ENCODE results near the gene VWA3B.
"Not testable (repeated sequence)": the region's sequence is repeated elsewhere in the genome, so short reads cannot be mapped to it uniquely, and the experiment has no call there.

The VWA3B gene, protein sequence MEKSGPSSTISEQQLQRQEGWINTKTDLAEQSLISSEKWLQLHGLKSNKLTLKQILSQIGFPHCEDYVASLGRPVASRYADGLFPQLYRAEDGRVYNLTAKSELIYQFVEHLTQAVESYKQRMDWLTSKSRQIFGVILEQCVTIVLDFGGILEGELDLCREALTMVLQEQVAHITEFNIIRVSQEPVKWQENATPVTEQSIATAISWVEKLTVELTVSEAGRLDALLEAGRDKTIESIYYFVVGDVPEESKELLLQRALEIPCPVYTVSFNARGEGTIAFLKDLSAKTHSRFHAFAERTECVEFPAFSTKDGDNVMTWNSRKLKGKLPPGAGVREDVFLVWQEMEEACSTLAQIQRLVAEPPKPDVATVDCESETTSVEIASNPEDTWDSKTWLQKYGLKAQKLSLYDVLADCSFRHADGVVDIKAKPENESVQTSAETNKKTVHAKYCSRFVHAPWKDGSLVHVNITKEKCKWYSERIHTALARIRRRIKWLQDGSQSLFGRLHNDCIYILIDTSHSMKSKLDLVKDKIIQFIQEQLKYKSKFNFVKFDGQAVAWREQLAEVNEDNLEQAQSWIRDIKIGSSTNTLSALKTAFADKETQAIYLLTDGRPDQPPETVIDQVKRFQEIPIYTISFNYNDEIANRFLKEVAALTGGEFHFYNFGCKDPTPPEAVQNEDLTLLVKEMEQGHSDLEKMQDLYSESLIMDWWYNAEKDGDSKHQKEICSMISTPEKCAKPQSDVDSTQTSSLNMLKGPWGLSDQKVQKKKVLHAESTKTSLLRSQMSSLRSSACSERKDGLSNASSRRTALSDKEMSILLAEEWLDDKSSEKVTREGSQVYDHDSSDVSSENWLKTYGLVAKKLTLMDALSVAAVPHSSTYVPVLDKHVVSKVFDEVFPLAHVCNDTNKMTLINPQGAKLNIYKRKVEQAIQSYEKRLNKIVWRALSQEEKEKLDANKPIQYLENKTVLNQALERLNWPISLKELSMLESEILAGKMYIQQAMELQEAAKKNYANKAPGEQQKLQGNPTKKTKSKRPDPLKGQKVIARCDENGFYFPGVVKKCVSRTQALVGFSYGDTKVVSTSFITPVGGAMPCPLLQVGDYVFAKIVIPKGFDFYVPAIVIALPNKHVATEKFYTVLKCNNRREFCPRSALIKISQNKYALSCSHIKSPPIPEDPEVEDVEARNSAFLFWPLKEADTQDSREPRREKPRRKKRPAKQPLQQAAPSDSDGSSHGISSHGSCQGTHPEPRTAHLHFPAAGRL (N-terminal part only)

DNA sequence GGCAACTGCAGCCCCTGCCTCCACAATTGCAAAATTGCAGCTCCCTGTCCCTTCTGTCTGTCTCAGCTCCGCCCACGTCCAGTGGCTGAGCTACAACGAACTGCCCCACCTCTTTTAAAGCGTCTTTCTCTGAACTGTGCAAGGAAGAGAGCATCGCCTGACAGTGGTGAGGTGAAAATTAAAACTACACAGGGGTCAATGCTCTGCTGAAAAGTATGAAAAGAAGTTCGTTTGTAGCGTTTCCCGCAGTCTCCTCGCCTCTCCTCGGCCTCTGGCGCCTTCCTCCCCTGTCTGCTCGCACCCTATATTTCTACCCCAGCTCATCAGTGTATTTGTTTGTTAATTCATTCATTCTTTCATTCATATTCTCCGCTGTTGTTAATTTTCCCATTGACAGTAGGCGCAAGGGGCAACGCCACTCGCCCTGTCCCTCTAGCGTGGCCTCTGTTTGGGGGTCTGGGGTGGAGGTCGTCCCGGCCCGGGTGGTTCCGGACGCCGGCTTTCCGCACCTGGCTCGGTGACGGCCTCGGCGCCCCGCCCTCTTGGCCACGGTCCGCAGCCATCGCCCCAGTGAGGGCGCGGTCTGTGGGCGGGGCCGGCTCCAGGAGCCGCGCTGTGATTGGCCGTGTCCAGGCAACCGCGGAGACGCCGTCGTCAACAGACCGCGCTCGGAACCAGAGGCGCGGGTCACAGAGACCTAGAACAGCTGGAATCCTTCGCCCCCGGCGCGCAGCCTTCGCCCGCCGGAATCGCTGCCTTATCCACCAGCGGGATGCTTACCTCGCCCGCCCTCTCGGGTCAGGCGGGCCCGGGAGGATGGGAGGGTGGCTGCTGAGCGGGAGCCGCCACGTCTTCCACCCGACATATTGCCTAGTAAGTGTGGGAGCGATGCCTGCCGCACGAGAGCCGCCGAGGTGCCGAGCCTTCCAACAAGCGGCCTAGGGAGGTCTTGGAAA lies at the start of gene VWA3B:
VWA3B (plus strand) TSS at position 677 of the 956 bp plus-strand sequence. CDS start 5,926 bp downstream, outside the sequence.
- DNase-seq (ENCODE audit: low read depth in 3 of 3, low spot score in 1 of 3), result peak in 1 of 3 donors; percentile 17

DNA sequence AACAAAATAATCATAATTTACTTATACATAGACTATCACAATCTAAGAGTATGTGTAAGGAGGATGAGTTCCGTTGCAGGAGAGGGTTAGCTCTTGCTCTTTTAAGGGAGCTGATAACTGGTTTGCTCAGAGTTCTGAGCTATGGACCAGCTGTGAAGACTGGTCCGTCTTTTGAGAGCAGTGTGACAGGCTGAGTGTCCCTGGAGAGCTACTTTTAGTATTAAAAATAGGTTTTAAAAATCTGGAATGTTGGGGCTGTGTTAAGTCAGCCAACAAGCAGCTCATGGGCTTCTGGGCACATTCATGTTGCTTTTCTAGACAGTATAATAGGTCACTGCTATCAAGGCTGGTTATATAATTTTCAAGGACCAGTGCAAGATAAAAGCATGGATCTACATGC lies 49.8 kb upstream of the VWA3B start:
- DNase-seq (ENCODE audit: low read depth in 3 of 3, low spot score in 1 of 3), result no peak

DNA sequence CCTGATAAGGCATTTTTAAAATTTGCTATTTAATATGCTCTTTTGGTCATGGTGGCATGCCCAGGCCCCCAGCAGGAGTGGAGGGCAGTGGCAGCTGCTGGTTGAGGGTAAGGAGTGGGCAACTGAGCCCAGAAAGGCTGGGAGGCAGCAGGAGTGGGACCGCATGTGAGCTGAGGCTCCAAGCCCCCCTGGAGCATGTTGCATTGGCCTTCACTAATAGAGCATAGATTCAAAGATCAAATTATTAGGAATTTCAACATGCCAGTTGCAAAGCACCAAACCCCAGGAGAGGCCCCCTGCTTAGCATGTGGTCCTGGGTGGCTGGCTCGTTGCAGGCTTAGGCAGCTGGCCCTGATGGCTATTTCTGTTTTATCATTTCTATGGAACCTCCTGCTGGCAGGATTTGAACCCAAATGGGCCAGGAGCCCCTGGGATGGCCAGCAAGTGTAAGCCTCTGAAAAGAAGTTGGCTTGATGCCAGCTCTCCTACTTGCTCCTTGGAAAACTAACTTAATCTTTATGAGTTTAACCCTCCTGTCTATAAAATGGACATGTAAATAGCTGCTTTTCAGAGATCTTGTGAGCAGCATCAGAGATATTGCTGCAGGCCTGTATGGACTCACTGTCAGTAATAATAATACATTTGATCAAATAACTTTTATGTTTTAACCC lies 49.2 kb upstream of the VWA3B start:
- no peak for DNase-seq (ENCODE audit: low read depth in 3 of 3, low spot score in 1 of 3)

DNA sequence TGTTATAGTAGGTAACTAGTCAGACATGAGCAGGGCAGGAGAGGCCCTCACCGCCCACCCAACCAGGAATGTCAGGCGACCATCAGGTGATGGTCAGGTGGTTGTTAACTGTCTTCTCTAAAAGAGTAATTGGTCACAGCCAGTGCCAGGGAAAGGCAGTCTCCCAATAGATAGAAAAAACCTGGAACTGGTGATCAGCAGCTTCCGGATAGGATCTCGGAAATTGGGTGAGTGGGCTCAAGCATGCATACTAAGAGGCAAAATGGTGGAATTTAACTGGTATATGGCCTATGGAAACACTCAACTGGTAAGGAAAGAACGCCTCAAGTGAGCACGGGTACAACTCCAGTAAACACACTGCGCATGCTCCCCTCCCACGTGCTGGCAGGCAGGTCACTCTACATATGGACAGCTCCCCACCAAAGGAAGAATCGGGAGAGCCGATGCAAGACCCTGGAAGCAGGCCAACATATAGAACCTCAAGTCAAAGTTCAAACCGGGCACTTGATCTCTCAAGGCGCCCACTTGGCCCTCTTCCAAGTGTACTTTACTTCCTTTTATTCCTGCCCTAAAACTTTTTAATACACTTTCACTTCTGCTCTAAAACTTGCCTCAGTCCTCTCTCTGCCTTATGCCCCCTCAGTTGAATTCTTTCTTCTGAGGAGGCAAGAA lies 47.7 kb upstream of the VWA3B start:
- no peak for DNase-seq (ENCODE audit: low read depth in 3 of 3, low spot score in 1 of 3)

DNA sequence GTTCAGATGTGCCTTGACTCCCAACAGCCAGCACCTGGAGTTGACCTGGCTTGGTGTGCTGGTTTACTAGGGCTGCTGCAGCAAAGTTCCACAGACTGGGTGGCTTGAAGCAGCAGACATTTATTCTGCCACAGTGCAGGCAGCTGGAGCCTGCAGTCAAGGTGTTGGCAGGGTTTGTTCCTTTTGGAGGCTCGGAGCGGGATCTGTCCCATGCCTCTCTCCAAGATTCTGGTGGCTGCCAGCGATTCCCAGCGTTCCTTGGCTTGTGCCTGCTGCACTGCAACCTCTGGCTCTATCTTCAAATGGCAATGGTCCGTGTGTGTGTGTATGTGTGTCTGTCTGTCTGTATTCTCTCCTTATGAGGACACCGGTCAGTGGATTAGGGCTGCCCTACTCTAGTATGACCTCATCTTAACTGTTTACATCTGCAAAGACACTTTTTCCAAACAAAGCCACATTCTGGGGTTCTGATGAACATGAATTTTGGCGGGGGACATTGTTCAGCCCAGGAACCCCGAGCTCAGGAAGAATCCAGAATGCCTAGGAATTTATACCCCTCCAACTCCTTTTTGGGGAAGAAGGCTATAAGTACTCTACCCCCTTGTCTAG lies 46.5 kb upstream of the VWA3B start:
- DNase-seq (ENCODE audit: low read depth in 3 of 3, low spot score in 1 of 3), result no peak

DNA sequence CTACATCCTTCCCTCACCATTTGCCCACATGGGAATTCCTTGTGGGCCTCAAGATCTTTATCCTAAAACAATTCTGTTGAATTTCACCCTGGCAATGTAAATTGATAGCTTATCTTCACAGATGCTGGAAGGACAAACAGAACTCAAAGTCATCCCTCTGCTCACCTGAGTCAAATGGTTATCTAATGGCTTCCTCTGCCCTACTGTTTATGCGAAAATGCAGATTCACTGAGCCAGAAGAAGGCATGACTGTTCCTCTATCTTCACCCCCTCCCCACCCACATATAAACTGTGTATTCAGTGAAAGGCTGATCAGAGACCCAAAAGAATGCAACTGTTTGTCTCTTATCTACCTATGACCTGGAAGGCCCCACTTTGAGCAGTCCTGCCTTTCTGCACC lies 43.9 kb upstream of the VWA3B start:
- DNase-seq (ENCODE audit: low read depth in 3 of 3, low spot score in 1 of 3), result no peak

DNA sequence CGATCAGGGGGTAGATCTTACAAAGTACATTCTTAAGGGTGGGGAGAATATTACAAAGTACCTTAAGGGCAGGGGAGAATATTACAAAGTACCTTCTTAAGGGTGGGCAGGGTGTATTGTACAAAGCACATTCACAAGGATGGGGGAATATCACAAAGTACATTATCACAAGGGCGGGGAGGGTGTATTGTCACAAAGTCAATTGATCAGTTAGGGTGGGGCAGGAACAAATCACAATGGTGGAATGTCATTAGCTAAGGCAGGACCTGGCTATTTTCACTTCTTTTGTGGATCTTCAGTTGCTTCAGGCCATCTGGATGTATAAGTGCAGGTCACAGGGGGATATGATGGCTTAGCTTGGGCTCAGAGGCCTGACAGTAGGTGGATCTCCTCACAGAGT lies 42.2 kb upstream of the VWA3B start:
- DNase-seq (ENCODE audit: low read depth in 3 of 3, low spot score in 1 of 3), result not testable (repeated sequence)

DNA sequence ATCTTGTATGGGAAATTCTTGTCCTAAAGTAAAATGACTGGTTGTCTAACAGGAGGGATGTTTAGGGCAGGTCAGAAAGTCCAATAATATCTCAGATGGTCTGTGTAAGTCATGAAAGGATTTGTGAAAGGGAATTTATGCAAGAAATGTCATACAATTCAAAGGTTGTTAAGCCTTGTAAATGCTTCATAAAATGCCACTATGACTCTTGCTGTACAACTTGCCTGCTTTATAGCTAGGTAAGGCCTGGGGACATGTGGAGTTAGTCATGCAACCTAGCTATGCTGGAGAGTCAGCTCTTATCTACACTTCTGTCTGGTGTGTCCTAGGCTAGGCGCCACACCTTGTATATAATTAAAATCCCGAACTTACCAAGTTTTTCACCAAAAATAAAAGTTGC lies 36.9 kb upstream of the VWA3B start:
- DNase-seq (ENCODE audit: low read depth in 3 of 3, low spot score in 1 of 3), result no peak

DNA sequence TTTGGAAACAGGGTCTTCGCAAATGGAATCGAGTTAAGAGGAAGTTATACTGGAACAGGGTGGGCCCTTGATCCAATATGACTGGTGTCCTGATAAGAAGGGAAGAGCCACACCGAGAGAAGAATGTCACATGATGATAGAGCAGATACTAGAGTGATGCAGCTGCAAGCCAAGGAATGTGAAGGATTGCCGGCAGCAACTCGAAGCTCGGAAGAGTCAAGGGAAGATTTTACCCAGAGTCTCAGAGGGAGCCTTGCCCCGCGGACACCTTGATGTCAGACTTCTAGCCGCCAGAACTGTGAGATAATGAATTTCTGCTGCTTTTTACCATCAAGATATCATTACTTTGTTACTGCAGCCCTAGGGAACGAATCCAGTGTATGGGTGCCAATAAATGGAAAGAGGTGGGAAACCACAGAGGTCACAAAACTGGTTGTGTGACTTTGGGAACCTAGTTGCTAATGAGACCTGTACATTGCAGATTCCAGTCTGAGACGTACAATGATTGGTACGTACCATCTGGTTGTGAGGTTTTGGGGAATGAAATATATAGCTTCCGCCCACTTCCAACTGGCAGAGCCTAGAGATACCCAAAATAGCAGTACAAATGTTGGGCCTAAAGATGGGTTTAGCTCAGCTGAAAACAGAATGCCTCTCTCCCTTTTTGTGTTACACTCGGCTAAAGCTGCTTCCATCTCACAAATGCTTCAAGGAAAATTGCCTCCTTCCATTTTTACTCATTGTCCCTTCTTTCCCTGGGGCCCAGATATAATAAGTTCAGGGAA lies 28.6 kb upstream of the VWA3B start:
- no peak for DNase-seq (ENCODE audit: low read depth in 3 of 3, low spot score in 1 of 3)

DNA sequence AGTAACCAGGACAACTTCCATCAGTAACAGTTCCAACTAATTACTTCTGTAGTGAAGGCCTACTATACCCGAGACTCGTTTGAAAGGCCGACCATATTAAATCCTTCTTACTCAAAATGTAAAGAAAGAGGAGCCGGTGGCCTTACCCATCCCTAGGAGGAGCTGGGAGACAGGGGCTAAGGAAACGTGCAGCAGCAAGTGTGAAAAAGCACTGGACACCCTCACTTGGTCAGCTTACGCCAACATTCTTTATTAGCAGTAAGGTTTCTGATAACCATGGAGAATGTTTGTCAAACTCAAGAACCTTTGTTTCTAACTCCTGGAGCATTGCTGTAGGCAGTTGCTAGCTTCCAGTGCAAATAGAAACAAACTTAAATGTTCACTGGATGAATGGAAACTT lies 26.7 kb upstream of the VWA3B start:
- DNase-seq (ENCODE audit: low read depth in 3 of 3, low spot score in 1 of 3), result no peak

DNA sequence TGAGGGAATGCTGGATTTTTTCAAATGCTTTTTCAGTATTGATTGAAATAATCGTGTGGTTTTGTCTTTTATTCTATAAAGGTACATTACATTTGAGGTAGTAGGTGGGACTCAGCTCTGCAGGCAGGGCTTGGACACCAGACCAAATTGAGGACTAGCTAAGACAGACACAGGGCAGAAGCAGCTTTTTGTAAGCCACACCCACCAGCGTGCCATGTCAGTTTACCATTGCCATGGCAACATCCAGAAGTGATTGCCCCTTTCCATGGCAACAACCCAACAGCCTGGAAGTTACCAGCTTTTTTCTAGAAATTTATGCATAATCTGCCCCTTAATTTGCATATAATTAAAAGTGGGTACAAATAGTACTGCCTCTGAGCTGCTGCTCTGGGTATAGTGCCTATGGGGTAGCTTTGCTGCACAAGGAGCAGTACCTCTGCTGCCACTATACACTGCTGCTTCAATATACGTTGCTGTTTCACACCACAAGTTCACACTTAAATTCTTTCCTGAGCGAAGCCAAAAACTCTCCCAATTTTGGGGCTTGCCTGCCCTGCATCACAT lies 23.6 kb upstream of the VWA3B start:
- DNase-seq (ENCODE audit: low read depth in 3 of 3, low spot score in 1 of 3), result no peak

DNA sequence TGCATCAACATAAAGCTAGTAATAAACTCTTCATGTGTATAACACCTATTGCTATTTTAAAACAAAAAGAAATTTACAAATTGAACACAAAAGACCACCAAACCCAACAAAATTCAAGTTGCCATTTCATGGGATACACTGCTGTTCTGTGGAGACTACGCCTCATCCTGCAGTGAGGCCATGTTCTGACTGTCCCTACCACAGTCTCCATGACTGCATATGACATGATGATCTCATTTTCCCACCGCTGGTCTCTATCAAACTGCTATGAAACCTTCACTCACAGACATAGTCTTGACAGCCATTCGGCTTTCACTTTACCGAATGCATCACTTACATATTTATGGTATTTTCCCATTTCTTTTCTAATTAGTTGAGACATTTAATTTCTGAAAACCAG lies 21.2 kb upstream of the VWA3B start:
- no peak for DNase-seq (ENCODE audit: low read depth in 3 of 3, low spot score in 1 of 3)

DNA sequence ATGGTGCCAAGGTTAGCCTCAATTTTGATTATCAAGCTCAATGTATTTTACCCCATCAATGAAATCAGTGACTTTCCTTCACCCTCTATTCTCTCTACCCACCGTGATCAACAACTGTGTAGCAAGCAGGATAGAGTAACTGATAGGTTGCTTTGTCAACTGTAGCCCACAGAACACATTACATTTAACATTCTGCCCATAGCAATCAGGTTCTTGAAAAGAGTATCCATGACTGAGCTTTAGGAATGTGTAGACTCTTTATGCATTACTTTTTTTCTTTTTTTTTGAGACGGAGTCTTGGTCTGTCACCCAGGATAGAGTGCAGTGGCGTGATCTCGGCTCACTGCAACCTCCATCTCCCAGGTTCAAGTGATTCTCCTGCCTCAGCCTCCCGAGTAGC lies 19.8 kb upstream of the VWA3B start:
- DNase-seq (ENCODE audit: low read depth in 3 of 3, low spot score in 1 of 3), result no peak

DNA sequence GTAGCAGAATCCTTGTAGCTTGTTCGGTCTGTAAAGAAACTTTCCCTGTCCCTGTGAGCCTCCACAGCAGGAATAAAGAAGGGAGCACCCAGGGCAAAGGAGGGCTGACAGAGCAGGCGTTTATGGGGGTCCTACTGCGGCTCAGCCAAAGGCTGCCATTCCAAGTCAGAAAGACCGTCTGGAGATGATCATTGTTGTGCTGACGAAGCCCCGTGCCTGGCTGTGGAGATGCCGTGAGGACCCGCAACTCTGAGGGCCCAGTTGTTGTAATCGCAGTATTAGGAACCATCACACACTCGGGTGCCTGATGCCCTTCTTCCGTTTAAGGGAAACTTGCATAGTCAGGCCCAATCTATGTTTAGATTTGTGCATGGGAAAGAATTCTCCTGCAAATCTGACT lies 16.9 kb upstream of the VWA3B start:
- DNase-seq (ENCODE audit: low read depth in 3 of 3, low spot score in 1 of 3), result no peak

DNA sequence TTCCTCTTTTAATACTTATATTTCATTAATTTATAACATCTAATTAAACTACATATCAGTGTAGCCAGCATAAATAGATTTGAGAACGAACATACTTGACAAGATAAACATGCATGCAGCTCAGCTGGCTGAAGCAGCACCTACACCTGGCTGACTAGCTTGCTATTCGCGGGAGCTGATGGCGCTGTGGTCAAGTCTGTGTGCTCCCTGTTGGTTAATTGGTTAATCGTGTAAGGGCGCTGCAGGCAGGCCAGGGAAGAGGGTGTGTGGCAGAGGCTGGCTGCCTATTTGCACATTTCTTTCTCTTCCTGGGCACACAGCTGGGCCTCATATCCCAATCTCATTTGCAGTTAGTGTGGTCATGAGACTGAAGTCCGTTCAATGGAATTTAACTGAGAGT lies 14.5 kb upstream of the VWA3B start:
- DNase-seq (ENCODE audit: low read depth in 3 of 3, low spot score in 1 of 3), result no peak

DNA sequence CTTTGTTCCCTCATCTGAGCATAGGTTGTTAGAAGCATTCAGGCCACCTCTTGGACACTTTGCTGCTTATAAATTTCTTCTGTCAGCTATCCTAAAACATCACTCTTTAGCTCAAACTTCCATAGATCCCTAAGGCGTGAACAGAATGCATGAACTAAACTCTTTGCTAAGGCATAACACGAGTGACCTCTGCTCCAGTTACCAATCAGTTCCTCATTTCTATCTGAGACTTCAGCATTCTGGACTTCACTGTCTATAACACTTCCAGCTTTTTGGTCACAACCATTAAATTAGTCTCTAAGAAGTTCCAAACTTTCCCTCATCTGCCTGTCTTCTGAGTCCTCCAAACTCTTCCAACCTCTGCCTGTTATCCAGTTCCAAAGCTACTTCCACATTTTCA lies 8.3 kb upstream of the VWA3B start:
- DNase-seq (ENCODE audit: low read depth in 3 of 3, low spot score in 1 of 3), result no peak

DNA sequence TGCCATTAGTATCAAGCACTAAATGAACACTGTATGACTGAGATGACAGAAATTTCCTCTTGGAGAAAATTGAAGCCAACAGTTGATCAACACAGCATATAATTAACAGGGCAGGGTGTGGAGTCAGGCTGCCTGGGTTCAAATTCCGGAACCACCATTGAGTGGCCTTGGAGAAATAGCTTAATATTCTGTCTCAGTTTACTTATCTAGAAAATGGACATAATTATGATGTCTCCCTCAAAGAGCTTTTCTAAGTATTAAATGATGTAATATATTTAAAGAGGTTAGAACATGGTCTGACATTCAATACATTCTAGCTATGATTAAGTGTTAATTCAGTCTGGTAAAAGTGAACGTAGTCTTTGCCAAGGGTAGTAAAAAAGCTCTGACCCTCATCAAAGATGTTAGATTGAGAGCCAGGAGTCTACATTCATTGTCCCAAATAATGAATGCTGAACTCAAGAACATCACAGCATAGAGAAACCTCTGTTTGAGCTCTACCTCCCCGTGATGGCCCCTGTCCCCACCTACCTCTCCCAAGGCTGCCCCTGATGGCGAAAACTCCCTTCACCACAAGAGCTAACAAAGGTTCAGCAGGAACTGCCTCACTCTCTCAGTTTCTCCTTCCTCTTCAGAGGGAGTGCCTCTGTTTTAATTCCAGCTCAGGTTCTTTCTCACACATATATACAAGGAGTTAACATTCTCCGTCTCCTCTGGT lies 2.7 kb upstream of the VWA3B start:
- no peak for DNase-seq (ENCODE audit: low read depth in 3 of 3, low spot score in 1 of 3)

Measured in stimulated activated CD4-positive, alpha-beta T cell treated with anti-CD3 and anti-CD28 coated beads, TNF-alpha, amount 100 ng/mL, for 1 hour (primary cell).